NCI-H2029 (cell line): ENCODE data around the gene ZNF285.
"Not testable (repeated sequence)": the region's sequence is repeated elsewhere in the genome, so short reads cannot be mapped to it uniquely, and the experiment has no call there.

Source experiments
- DNase-seq: peaks from one replicate; lab custom pipeline; 2025; lab: John Stamatoyannopoulos, UW

Gene ZNF285

GRCh38 chr19:44401139-44402115 is at the start of gene ZNF285:
TSS of gene ZNF285 (minus strand) at chr19:44401608. CDS start at chr19:44397213, 4,395 bp downstream.
- DNase-seq, result no peak

GRCh38 chr19:44447916-44448674 is 46.7 kb upstream of the ZNF285 start, which contains the start of gene ZNF229:
TSS of gene ZNF229 (minus strand) at chr19:44448472. CDS start at chr19:44442847, 5,625 bp downstream.
- peak; percentile 97 for DNase-seq

GRCh38 chr19:44438441-44438840 is 37.0 kb upstream of the ZNF285 start:
- no peak for DNase-seq

GRCh38 chr19:44435441-44435840 is 34.0 kb upstream of the ZNF285 start:
- no peak for DNase-seq

- no peak for DNase-seq
These were observed 29.5 kb upstream of the ZNF285 start for GRCh38 chr19:44430956-44431355.

- not testable (repeated sequence) for DNase-seq
These were observed 14.1 kb upstream of the ZNF285 start for GRCh38 chr19:44415553-44415952.

- not testable (repeated sequence) for DNase-seq
These were observed 12.1 kb downstream of the ZNF285 start for GRCh38 chr19:44389268-44389667.

GRCh38 chr19:44374789-44375188 is 26.6 kb downstream of the ZNF285 start:
- no peak for DNase-seq

GRCh38 chr19:44371815-44372480 is 29.5 kb downstream of the ZNF285 start:
- no peak for DNase-seq

GRCh38 chr19:44367024-44367423 is 34.4 kb downstream of the ZNF285 start:
- DNase-seq, result no peak

- DNase-seq, result peak; percentile 96
These were observed 44.9 kb downstream of the ZNF285 start, which contains the start of gene ZNF112 for GRCh38 chr19:44356383-44357111. TSS of gene ZNF112 (minus strand) at chr19:44356680. CDS start at chr19:44340539, 16,141 bp downstream.

- no peak for DNase-seq
These were observed 54.9 kb downstream of the ZNF285 start for GRCh38 chr19:44346556-44346955.

GRCh38 chr19:44345959-44346358 is 55.4 kb downstream of the ZNF285 start:
- DNase-seq, result no peak

- DNase-seq, result no peak
These were observed 57.2 kb downstream of the ZNF285 start for GRCh38 chr19:44344255-44344654.

- DNase-seq, result no peak
These were observed 59.6 kb downstream of the ZNF285 start for GRCh38 chr19:44341794-44342193.

GRCh38 chr19:44334639-44335038 is 66.8 kb downstream of the ZNF285 start:
- DNase-seq, result not testable (repeated sequence)
